Bronchial epithelial cell (primary cell): ENCODE data around the gene SFXN5. TPM values are rescaled to one million over a fixed set of nuclear protein-coding genes. Genes with fewer than 3 reads are reported as not detected.

Experiments used
- DNase-seq: peaks from one replicate; pipeline ENCODE4 v3.0.0-alpha.2; 2010; ENCODE audit warnings: low read depth
- FAIRE-seq: peaks from 2 replicates; lab custom pipeline; 2011; peaks lifted over from hg19 to GRCh38; lab: Jason Lieb, UNC
- H3K27me3 ChIP-seq: 2 replicates; pipeline ENCODE4 v1.5.1; 2011; ENCODE audit warnings: low read length; ENCODE audit not compliant: control insufficient read depth, insufficient read depth
- H3K36me3 ChIP-seq: 2 replicates; pipeline ENCODE4 v1.5.1; 2011; ENCODE audit warnings: low read length; ENCODE audit not compliant: control insufficient read depth, insufficient read depth
- H3K4me3 ChIP-seq: 2 replicates; pipeline ENCODE4 v1.5.1; 2011; ENCODE audit warnings: mild to moderate bottlenecking, low read depth, low read length, control low read depth
- total RNA-seq: library from RNA; depleted of rRNA; stranded (reverse); fragments of >200 nt; gene quantifications from 2 replicates; pipeline ENCODE4 v1.2.1, GENCODE V29; 2014
- TF ChIP-seq, protein P1 (sequence below): IDR thresholded peaks from 2 replicates; pipeline ENCODE4 v1.5.1; 2011; ENCODE audit warnings: mild to moderate bottlenecking, moderate library complexity, low read length, control low read depth, inconsistent platforms; ENCODE audit not compliant: insufficient read depth, severe bottlenecking

Gene SFXN5
- total RNA-seq, 1 donor from 2014 or later, result 5.3 TPM

DNA sequence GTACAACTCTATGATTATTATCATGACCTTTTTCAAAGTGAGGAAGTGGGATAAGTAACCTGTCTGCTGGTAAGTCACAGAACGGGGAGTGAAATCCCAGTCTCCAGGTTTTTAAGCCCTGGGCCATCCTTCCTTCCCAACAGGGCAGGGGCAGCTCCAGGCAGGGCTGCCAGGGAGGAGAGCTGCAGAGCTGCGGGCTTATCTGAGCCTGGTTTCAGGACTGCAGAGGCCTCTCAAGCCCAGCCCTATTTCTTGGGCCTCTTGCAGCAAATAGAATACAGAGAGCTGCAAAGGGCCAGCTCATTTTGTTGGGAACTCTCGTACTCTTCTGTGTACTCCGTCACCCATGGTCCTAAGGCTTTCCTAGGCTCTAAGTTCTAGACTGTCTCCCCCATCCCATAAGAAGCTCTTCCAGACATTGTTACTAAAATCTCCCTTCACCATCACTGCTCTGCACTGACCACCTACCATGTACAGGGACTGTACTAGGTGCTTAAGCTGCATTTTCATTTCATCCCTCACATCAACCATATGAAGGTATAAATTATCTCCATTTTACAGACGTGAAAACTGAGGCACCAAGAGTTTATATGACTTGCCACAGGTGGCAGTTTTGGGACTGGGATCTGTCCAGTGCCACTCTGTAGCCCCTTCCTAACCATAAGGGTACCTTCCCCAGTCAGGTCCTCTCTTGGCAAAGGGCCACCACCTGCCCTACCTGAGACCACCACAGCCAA, 38.1 kb upstream of the SFXN5 start:
- FAIRE-seq, result no peak
- TF ChIP-seq, protein P1, sequence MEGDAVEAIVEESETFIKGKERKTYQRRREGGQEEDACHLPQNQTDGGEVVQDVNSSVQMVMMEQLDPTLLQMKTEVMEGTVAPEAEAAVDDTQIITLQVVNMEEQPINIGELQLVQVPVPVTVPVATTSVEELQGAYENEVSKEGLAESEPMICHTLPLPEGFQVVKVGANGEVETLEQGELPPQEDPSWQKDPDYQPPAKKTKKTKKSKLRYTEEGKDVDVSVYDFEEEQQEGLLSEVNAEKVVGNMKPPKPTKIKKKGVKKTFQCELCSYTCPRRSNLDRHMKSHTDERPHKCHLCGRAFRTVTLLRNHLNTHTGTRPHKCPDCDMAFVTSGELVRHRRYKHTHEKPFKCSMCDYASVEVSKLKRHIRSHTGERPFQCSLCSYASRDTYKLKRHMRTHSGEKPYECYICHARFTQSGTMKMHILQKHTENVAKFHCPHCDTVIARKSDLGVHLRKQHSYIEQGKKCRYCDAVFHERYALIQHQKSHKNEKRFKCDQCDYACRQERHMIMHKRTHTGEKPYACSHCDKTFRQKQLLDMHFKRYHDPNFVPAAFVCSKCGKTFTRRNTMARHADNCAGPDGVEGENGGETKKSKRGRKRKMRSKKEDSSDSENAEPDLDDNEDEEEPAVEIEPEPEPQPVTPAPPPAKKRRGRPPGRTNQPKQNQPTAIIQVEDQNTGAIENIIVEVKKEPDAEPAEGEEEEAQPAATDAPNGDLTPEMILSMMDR, result no peak
- H3K4me3 ChIP-seq, result no peak overlapping the region
- H3K27me3 ChIP-seq, result no peaks in the 10 kb centered on the region
- no peak for DNase-seq
- no peaks in the 10 kb centered on the region for H3K36me3 ChIP-seq

- DNase-seq, result no peak
- TF ChIP-seq, protein P1, result no peak
- Histone ChIP-seq H3K27me3 (no peaks in the 10 kb centered on the region), H3K4me3 (no peak overlapping the region), H3K36me3 (peaks cover 2% of the 10 kb centered on the region)
- no peak for FAIRE-seq
Measured at GRCh38 chr2:73107211-73107926, 35.9 kb upstream of the SFXN5 start.

DNA sequence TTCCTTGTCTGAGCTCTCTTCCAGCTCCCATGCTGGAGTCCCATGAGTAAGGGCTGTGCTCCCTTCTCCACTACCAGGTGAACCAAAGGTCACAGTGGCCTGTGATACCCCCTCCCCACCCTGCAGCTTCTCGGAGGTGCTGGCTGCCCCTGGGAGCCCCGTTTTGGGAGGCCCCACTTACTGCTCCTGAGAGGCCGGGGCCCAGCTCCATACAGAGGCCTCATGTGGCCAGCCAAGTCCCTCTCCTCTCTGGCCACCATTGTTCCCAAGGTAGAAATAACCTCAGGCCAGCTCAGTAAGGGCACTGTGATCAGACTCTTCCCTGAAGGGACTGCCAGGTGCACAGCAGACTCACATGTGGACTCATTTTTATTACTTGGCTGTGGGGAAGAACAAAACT, 35.3 kb upstream of the SFXN5 start:
- H3K27me3 ChIP-seq, result no peaks in the 10 kb centered on the region
- TF ChIP-seq, protein P1, result no peak
- DNase-seq (no peak), FAIRE-seq (no peak)
- peaks cover 2% of the 10 kb centered on the region for H3K36me3 ChIP-seq
- no peak overlapping the region for H3K4me3 ChIP-seq

DNA sequence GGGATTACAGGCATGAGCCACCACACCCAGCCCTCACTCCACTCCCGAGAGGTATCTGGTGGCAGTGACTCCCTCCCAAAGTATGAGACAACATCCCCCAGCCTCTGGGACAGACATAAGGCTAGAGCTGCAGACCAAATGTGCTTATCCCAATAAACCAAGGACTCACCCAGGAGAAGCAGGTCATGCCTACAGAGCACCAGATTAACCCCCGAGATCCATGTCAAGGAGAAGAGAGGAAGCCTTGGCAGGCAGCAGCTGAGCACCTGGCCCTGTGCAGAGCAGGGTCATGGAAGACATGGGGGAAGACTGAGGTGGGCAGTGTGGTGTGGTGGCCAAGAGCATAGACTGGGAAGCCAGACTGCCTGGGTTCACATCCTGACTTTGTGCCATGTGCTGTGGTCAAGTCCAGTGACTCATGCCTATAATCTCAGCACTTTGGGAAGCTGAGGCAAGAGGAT, 34.0 kb upstream of the SFXN5 start:
- Histone ChIP-seq H3K27me3 (no peaks in the 10 kb centered on the region), H3K36me3 (peaks cover 2% of the 10 kb centered on the region), H3K4me3 (no peak overlapping the region)
- DNase-seq (no peak), FAIRE-seq (no peak)
- TF ChIP-seq, protein P1, result no peak

- FAIRE-seq, result no peak
- TF ChIP-seq, protein P1, result no peak
- DNase-seq, result no peak
- Histone ChIP-seq H3K36me3 (peaks cover 2% of the 10 kb centered on the region), H3K4me3 (no peak overlapping the region), H3K27me3 (no peaks in the 10 kb centered on the region)
Measured at GRCh38 chr2:73104933-73105332, 33.4 kb upstream of the SFXN5 start.
